ENCODE measurements around the gene HLA-DMB. TPM values are rescaled to one million over a fixed set of nuclear protein-coding genes. Genes with fewer than 3 reads are reported as not detected.

The HLA-DMB gene
- total RNA-seq, 2 experiments from 2014 or later, result 4.6 to 6.0 TPM

DNA sequence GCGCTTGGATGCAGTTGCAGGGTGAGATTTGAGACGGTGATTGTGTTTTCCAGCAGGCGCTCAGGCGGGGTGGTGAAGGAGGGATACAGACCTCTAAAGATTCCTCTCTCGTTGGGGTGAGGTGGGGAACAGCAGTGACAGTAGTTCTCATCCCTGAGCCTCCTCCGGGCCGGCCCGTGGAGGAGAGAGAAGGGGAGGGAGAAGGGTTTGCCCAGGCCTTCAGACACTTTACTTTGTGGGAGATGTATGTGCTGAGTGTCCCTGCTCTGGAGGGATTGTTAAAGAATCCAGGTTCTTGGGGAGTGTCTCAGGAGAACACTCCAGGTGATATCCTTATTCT is 45.9 kb downstream of the HLA-DMB start:
- Mint-ChIP-seq H3K9me3 (no peaks in the 10 kb centered on the region), H3K4me1 (ENCODE audit: low read depth) (peaks cover 45% of the 10 kb centered on the region), H3K36me3 (ENCODE audit: low read depth) (peaks cover 10% of the 10 kb centered on the region), H3K4me3 (peak overlapping the region; percentile 100), H3K27ac (peak overlapping the region; percentile 91), H3K27me3 (no peaks in the 10 kb centered on the region)
- ChIA-PET CTCF (interaction anchor here (1.0 to 1.9 kb wide), 8 partner anchors 9 to 90 kb away, joined by 4 to 8 read pairs (median 6); partner anchors contain the start of genes HLA-DMA and TAP2), POLR2A (interaction anchor here (0.5 to 5.4 kb wide), 17 partner anchors 16 to 936 kb away, joined by 3 to 129 read pairs (median 4); partner anchors contain the start of genes BRD2, HLA-DMA, HLA-DMB and NELFE)
- Histone ChIP-seq H3K9me3 (ENCODE audit: control insufficient read depth in 1 of 2, insufficient read depth in 1 of 2, low read length in 2 of 2) (no peaks in the 10 kb centered on the region), H3K36me3 (ENCODE audit: insufficient read depth, low read length) (no peaks in the 10 kb centered on the region), H3K4me1 (ENCODE audit: insufficient read depth, low read length) (peaks cover 22% of the 10 kb centered on the region), H3K27me3 (ENCODE audit: control insufficient read depth in 1 of 2, insufficient read depth in 2 of 2, low read length in 2 of 2) (no peaks in the 10 kb centered on the region), H3K4me3 (ENCODE audit: low read length) (peak overlapping the region; percentile 89), H3K27ac (ENCODE audit: low read depth in 1 of 2, low read length in 2 of 2) (peak overlapping the region; percentile 75 to 85)
- TF ChIP-seq, protein P1, sequence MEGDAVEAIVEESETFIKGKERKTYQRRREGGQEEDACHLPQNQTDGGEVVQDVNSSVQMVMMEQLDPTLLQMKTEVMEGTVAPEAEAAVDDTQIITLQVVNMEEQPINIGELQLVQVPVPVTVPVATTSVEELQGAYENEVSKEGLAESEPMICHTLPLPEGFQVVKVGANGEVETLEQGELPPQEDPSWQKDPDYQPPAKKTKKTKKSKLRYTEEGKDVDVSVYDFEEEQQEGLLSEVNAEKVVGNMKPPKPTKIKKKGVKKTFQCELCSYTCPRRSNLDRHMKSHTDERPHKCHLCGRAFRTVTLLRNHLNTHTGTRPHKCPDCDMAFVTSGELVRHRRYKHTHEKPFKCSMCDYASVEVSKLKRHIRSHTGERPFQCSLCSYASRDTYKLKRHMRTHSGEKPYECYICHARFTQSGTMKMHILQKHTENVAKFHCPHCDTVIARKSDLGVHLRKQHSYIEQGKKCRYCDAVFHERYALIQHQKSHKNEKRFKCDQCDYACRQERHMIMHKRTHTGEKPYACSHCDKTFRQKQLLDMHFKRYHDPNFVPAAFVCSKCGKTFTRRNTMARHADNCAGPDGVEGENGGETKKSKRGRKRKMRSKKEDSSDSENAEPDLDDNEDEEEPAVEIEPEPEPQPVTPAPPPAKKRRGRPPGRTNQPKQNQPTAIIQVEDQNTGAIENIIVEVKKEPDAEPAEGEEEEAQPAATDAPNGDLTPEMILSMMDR (IDR thresholded peaks at IDR 0.05), result no peak
- intact Hi-C loops (cut with DNase I, micrococcal nuclease), result loop anchor here (2.0 to 10.0 kb wide), 4 partner anchors 52 to 1500 kb away; partner anchors contain the start of gene NUDT3 (in 1 of the 2)
- ATAC-seq (ENCODE audit: poor library complexity) (peak; percentile 5), DNase-seq (no peak)

DNA sequence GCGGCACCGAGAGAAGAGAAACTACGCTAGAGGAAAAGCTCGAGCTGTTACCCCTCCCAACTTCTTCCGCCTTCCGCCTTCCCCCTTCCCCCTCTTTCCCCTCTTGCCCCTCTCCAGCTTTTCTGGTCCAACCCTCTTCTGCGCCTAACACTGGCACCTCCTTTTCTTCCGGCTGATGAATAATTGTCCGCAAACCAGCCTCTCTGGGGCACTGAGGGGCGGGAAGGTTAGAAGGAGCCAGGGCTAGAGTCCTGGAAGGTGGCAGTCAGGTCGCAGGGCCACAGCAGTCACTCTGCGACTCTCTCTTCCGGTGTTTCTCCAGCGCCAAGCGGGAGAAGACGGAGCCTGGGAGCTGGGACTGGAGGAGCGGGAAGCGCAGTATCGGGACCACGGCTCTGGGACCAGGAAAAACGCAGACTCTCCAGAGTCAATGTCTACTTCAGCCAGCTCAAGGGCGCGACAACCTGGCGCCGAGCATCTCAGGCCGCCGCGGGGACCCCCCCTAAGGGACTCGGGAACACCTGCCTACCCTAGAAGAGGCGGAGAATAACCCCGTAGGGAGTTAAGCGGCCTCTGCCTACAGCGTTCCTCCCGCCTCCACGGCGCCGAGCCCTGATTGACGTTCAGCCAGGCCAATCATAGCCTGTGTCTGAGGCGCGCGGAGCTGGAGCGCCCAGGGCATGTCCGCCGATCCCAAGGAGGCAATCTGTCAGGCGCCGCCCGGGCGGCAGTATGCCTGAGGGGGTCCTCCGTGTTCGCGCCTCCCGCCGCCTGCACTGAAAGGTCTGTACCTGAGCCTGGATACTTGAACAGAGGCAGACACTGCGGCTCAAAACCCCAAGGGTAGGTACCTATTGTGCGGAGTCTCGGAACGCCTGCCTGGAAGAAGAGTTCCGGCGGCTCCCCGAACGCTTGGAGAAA is 46.5 kb downstream of the HLA-DMB start:
- peaks cover 22% of the 10 kb centered on the region for H3K4me1 ChIP-seq (ENCODE audit: insufficient read depth, low read length)
- peaks cover 10% of the 10 kb centered on the region for H3K36me3 Mint-ChIP-seq (ENCODE audit: low read depth)
- no peaks in the 10 kb centered on the region for H3K36me3 ChIP-seq (ENCODE audit: insufficient read depth, low read length)
- peaks cover 45% of the 10 kb centered on the region for H3K4me1 Mint-ChIP-seq (ENCODE audit: low read depth)
- peak overlapping the region; percentile 100 for H3K4me3 Mint-ChIP-seq
- H3K27ac Mint-ChIP-seq, result peak overlapping the region; percentile 91
- H3K4me3 ChIP-seq (ENCODE audit: low read length), result peak overlapping the region; percentile 89
- CTCF ChIA-PET, result interaction anchor here (0.8 to 1.9 kb wide), 9 partner anchors 8 to 90 kb away, joined by 3 to 8 read pairs (median 6); partner anchors contain the start of genes BRD2, HLA-DMA and TAP2
- ATAC-seq (ENCODE audit: poor library complexity) (peak; percentile 98), DNase-seq (peak; percentile 88 to 97 (median 94))
- H3K27ac ChIP-seq (ENCODE audit: low read depth in 1 of 2, low read length in 2 of 2), result peak overlapping the region; percentile 75 to 85
- intact Hi-C loops (cut with DNase I, micrococcal nuclease), result loop anchor here (2.0 to 10.0 kb wide), 4 partner anchors 52 to 1500 kb away; partner anchors contain the start of gene NUDT3 (in 1 of the 2)
- H3K9me3 Mint-ChIP-seq, result no peaks in the 10 kb centered on the region
- no peaks in the 10 kb centered on the region for H3K9me3 ChIP-seq (ENCODE audit: control insufficient read depth in 1 of 2, insufficient read depth in 1 of 2, low read length in 2 of 2)
- H3K27me3 Mint-ChIP-seq, result no peaks in the 10 kb centered on the region
- POLR2A ChIA-PET, result interaction anchor here (0.5 to 5.4 kb wide), 22 partner anchors 8 to 936 kb away, joined by 3 to 129 read pairs (median 4); partner anchors contain the start of genes BRD2, HLA-DMA, HLA-DMB and HLA-DPB1
- TF ChIP-seq, protein P1 (IDR thresholded peaks at IDR 0.05), result no peak
- no peaks in the 10 kb centered on the region for H3K27me3 ChIP-seq (ENCODE audit: control insufficient read depth in 1 of 2, insufficient read depth in 2 of 2, low read length in 2 of 2)

DNA sequence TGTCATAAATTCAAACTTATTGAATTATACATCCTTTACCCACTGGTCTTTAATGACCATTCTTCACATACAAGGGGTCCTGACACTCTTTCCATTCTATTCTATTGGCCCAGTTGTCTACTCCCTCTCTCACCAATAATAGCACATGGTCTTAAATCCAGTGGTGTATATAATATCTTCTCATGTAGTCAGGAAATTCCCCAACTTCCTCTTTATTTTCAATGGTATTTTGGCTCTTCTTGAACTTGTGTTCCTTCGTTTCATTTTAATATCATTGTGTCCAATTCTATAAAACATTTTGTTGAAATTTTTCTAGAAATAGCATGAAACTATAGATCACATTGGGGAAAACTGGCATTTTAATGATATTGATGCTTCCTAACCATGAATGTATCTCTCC is 50.0 kb downstream of the HLA-DMB start:
- H3K4me3 ChIP-seq (ENCODE audit: low read length), result no peak overlapping the region
- ChIA-PET POLR2A (interaction anchor here (1.3 to 5.4 kb wide), 2 partner anchors 80 to 81 kb away, joined by 6 to 129 read pairs; partner anchors contain the start of gene BRD2), CTCF (interaction anchor here (1.1 to 2.1 kb wide), 2 partner anchors 22 to 94 kb away, joined by 3 to 5 read pairs; no protein-coding TSS in a partner anchor)
- ATAC-seq (ENCODE audit: poor library complexity) (no peak), DNase-seq (no peak)
- peaks cover 16% of the 10 kb centered on the region for H3K4me1 ChIP-seq (ENCODE audit: insufficient read depth, low read length)
- H3K9me3 Mint-ChIP-seq, result no peaks in the 10 kb centered on the region
- intact Hi-C loops (cut with DNase I, micrococcal nuclease), result loop anchor here in 1 of 2 experiments (10.0 kb wide), 1 partner anchor 1504 kb away; the partner anchor contains the start of gene NUDT3
- H3K27me3 ChIP-seq (ENCODE audit: control insufficient read depth in 1 of 2, insufficient read depth in 2 of 2, low read length in 2 of 2), result no peaks in the 10 kb centered on the region
- H3K36me3 Mint-ChIP-seq (ENCODE audit: low read depth), result peaks cover 10% of the 10 kb centered on the region
- no peaks in the 10 kb centered on the region for H3K27me3 Mint-ChIP-seq
- peaks cover 25% of the 10 kb centered on the region for H3K4me1 Mint-ChIP-seq (ENCODE audit: low read depth)
- no peak overlapping the region for H3K27ac Mint-ChIP-seq
- no peak overlapping the region for H3K27ac ChIP-seq (ENCODE audit: low read depth in 1 of 2, low read length in 2 of 2)
- TF ChIP-seq, protein P1 (IDR thresholded peaks at IDR 0.05), result no peak
- H3K4me3 Mint-ChIP-seq, result no peak overlapping the region
- H3K36me3 ChIP-seq (ENCODE audit: insufficient read depth, low read length), result no peaks in the 10 kb centered on the region
- H3K9me3 ChIP-seq (ENCODE audit: control insufficient read depth in 1 of 2, insufficient read depth in 1 of 2, low read length in 2 of 2), result no peaks in the 10 kb centered on the region

All from CD4-positive, alpha-beta T cell (primary cell).